PC-3 (cell line): ENCODE results near the gene RAB5B.
"Not testable (repeated sequence)": the region's sequence is repeated elsewhere in the genome, so short reads cannot be mapped to it uniquely, and the experiment has no call there.

Experiments used
- EZH2phosphoT487 ChIP-seq: fragments of 300-600 bp; sonication (generic); IDR thresholded peaks from 2 replicates; pipeline ENCODE4 v1.6.1; 2018; ENCODE audit warnings: mild to moderate bottlenecking, antibody characterized with exemption, low read length, borderline replicate concordance
- TF ChIP-seq, protein P1 (sequence below): fragments of 300-600 bp; sonication (generic); conservative IDR thresholded peaks from 2 replicates; pipeline ENCODE4 v1.5.1; 2017; ENCODE audit warnings: antibody characterized with exemption, low read depth, mild to moderate bottlenecking, low read length

DNA sequence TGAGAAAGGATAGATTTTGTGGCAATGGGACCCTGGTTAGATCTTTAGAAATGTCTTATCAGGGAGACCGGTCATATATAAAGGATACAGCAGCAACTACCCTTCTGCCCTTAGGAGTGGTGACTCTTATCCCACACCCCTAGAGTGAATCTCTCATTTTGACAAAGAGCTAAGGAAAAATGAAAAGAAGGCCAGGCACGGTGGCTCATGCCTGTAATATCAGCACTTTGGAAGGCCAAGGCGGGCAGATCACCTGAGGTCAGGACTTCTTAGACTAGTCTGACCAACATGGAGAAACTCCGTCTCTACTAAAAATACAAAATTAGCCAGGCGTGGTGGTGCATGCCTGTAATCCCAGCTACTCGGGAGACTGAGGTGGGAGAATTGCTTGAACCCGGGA, 12.1 kb downstream of the RAB5B start:
- TF ChIP-seq, protein P1, sequence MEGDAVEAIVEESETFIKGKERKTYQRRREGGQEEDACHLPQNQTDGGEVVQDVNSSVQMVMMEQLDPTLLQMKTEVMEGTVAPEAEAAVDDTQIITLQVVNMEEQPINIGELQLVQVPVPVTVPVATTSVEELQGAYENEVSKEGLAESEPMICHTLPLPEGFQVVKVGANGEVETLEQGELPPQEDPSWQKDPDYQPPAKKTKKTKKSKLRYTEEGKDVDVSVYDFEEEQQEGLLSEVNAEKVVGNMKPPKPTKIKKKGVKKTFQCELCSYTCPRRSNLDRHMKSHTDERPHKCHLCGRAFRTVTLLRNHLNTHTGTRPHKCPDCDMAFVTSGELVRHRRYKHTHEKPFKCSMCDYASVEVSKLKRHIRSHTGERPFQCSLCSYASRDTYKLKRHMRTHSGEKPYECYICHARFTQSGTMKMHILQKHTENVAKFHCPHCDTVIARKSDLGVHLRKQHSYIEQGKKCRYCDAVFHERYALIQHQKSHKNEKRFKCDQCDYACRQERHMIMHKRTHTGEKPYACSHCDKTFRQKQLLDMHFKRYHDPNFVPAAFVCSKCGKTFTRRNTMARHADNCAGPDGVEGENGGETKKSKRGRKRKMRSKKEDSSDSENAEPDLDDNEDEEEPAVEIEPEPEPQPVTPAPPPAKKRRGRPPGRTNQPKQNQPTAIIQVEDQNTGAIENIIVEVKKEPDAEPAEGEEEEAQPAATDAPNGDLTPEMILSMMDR: not testable (repeated sequence)
- TF ChIP-seq EZH2phosphoT487: not testable (repeated sequence)
